Panc1 (cell line): ENCODE data around the gene ITFG1. TPM values are rescaled to one million over a fixed set of nuclear protein-coding genes. Genes with fewer than 3 reads are reported as not detected.

Experiments used
- ATAC-seq: fragments of 200-7000 bp; cut with Tn5 transposase; 2 replicates; pipeline ENCODE4 v1.9.1; 2020; ENCODE audit warnings: mild to moderate bottlenecking, moderate library complexity
- BruUV-seq: library from RNA; stranded (reverse); fragments of 400-500 nt; replicated peaks from 2 replicates; lab custom pipeline; 2021; lab: Mats Ljungman, UMichigan
- CTCF ChIA-PET: fragments of 300-600 bp; sonication (Branson Sonifier 250); formaldehyde crosslinking; loops from one replicate; lab custom pipeline; 2022; ENCODE audit warnings: antibody characterized with exemption; lab: Charles Lee
- POLR2A ChIA-PET: fragments of 300-600 bp; sonication (Branson Sonifier 250); formaldehyde crosslinking; loops from one replicate; lab custom pipeline; 2022; ENCODE audit warnings: antibody characterized with exemption; lab: Charles Lee
- DNase-seq: peaks from one replicate; pipeline ENCODE4 v3.0.0-alpha.2; 2010; ENCODE audit warnings: low read depth, low spot score
- H3K27ac ChIP-seq: 2 replicates; pipeline ENCODE4 v1.5.1; 2011; ENCODE audit warnings: mild to moderate bottlenecking, low read length, inconsistent platforms
- H3K27me3 ChIP-seq: fragments of 200-500 bp; sonication (Bioruptor generic); 2 replicates; pipeline ENCODE4 v1.6.0; 2014; ENCODE audit warnings: low read length, inconsistent platforms; ENCODE audit not compliant: control insufficient read depth, insufficient read depth
- H3K36me3 ChIP-seq: fragments of 200-500 bp; sonication (Bioruptor generic); 2 replicates; pipeline ENCODE4 v1.5.1; 2014; ENCODE audit warnings: inconsistent platforms, mild to moderate bottlenecking, low read length, moderate library complexity; ENCODE audit not compliant: control insufficient read depth, insufficient read depth
- H3K4me1 ChIP-seq: 2 replicates; pipeline ENCODE4 v1.5.1; 2011; ENCODE audit warnings: inconsistent platforms, mild to moderate bottlenecking, low read length, moderate library complexity; ENCODE audit not compliant: control insufficient read depth, insufficient read depth
- H3K4me3 ChIP-seq, 2 experiments: 2 replicates each; pipeline ENCODE4 v1.5.1; 2011 to 2012; ENCODE audit warnings: low read depth in 2 of 2, low read length in 2 of 2, mild to moderate bottlenecking in 2 of 2, inconsistent platforms in 1 of 2, moderate library complexity in 1 of 2
- H3K9me3 ChIP-seq: fragments of 200-500 bp; sonication (Bioruptor generic); 2 replicates; pipeline ENCODE4 v1.5.1; 2014; ENCODE audit warnings: low read depth, mild to moderate bottlenecking, inconsistent platforms, low read length, moderate library complexity; ENCODE audit not compliant: control insufficient read depth, insufficient read depth
- CTCF ChIP-seq: fragments of 450-650 bp; IDR thresholded peaks from 2 replicates; pipeline ENCODE4 v1.5.1; 2017; ENCODE audit warnings: mild to moderate bottlenecking
- POLR2AphosphoS5 ChIP-seq: IDR thresholded peaks from 2 replicates; pipeline ENCODE4 v1.6.1; 2012; ENCODE audit warnings: mild to moderate bottlenecking, low read depth, low read length, moderate library complexity
- REST ChIP-seq, 2 experiments: IDR thresholded peaks; 2 replicates each; pipeline ENCODE4 v1.6.1; 2011 to 2012; ENCODE audit warnings: low read depth in 2 of 2, control low read depth in 1 of 2, low read length in 1 of 2, mild to moderate bottlenecking in 1 of 2, moderate library complexity in 1 of 2; ENCODE audit not compliant: insufficient read depth in 1 of 2
- SIN3A ChIP-seq: IDR thresholded peaks from 2 replicates; pipeline ENCODE4 v1.6.1; 2012; ENCODE audit warnings: low read depth, mild to moderate bottlenecking, low read length, moderate library complexity, borderline replicate concordance; ENCODE audit not compliant: insufficient read depth
- TCF7L2 ChIP-seq: IDR thresholded peaks from 2 replicates; pipeline ENCODE4 v1.6.1; 2011; ENCODE audit warnings: mild to moderate bottlenecking, low read depth, low read length, inconsistent platforms
- in situ Hi-C: cut with HindIII; loops from 2 replicates; pipeline ENCODE4 v1.10.0; 2016; ENCODE audit warnings: low sequenced_read_pairs, low pct_unique_long_range_greater_than_20kb
- intact Hi-C: fragments of 100-400 bp; cut with micrococcal nuclease; formaldehyde crosslinking; loops from one replicate; pipeline ENCODE4 v1.10.0; 2022; ENCODE audit not compliant: unreplicated experiment
- total RNA-seq: library from RNA; stranded (reverse); gene quantifications from one replicate; pipeline ENCODE4 v1.2.1, GENCODE V29; 2021; ENCODE audit not compliant: unreplicated experiment

Gene ITFG1
- total RNA-seq, 1 experiment from 2014 or later: 26.5 TPM

GRCh38 chr16:47382362-47382761 is 78.5 kb downstream of the ITFG1 start:
- ChIA-PET POLR2A (no interaction called here), CTCF (no interaction called here)
- no peak for ATAC-seq
- intact Hi-C loops (no loop called here), in situ Hi-C loops (no loop called here)
- no peaks in the 10 kb centered on the region for H3K36me3 ChIP-seq
- no peaks in the 10 kb centered on the region for H3K4me1 ChIP-seq
- no peak overlapping the region for H3K27ac ChIP-seq
- no peak overlapping the region for H3K4me3 ChIP-seq
- no peaks in the 10 kb centered on the region for H3K9me3 ChIP-seq
- DNase-seq: no peak
- no peaks in the 10 kb centered on the region for H3K27me3 ChIP-seq
- no peak for TF ChIP-seq TCF7L2
- no peak for TF ChIP-seq REST (IDR thresholded peaks at IDR 0.05; ENCODE audit: insufficient read depth in 1 of 2, low read depth in 2 of 2, low read length in 1 of 2)
- no peak for TF ChIP-seq SIN3A
- no peak for TF ChIP-seq CTCF
- TF ChIP-seq POLR2AphosphoS5: no peak
- no TSS peak for BruUV-seq

GRCh38 chr16:47377154-47377553 is 83.7 kb downstream of the ITFG1 start:
- intact Hi-C loops: no loop called here
- no peaks in the 10 kb centered on the region for H3K9me3 ChIP-seq
- POLR2A ChIA-PET: no interaction called here
- no peak for DNase-seq
- TF ChIP-seq TCF7L2 (no peak), REST (IDR thresholded peaks at IDR 0.05; ENCODE audit: insufficient read depth in 1 of 2, low read depth in 2 of 2, low read length in 1 of 2) (no peak), POLR2AphosphoS5 (no peak), SIN3A (no peak), CTCF (no peak)
- no peak overlapping the region for H3K27ac ChIP-seq
- no peaks in the 10 kb centered on the region for H3K36me3 ChIP-seq
- BruUV-seq: no TSS peak
- no peaks in the 10 kb centered on the region for H3K4me1 ChIP-seq
- no peak for ATAC-seq
- in situ Hi-C loops: no loop called here
- H3K27me3 ChIP-seq: no peaks in the 10 kb centered on the region
- CTCF ChIA-PET: no interaction called here
- H3K4me3 ChIP-seq: no peak overlapping the region
